Measurements from ENCODE around the gene CDC26.

Gene CDC26

DNA sequence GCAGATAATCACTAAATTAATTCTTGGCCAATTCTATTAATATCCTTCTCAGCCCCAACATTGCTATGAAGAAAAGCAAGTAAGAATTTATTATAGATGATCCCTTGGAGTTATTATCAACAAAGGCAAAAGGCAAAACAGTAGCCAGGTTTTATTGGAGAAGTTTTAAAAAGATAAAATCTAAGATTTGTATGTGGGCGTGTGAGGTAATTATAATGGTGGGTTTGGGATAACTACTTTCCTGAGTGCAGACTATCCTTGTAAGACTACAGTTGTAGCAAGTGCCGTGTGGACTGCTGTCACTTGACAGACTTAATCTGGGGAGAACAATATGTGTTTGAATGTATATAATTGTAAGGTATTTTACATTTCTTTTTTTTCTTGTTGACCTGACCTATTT lies 30.8 kb downstream of the CDC26 start:
- Histone ChIP-seq H3K4me2 (ENCODE audit: low read length) (no peak overlapping the region), H2BK12ac (ENCODE audit: low read length) (no peak overlapping the region), H3K36me3 (ENCODE audit: control insufficient read depth in 1 of 2, insufficient read depth in 2 of 2, low read length in 2 of 2) (no peaks in the 10 kb centered on the region), H2BK5ac (ENCODE audit: low read depth, low read length, poor library complexity) (no peak overlapping the region), H3K23ac (ENCODE audit: low read length) (no peak overlapping the region), H3K18ac (ENCODE audit: low read length) (no peak overlapping the region), H3K14ac (ENCODE audit: low read length) (no peak overlapping the region), H4K91ac (ENCODE audit: low read depth, low read length) (no peak overlapping the region), H4K8ac (ENCODE audit: low read depth, low read length) (no peak overlapping the region), H3K79me2 (ENCODE audit: control insufficient read depth, insufficient read depth, low read length, poor library complexity) (no peaks in the 10 kb centered on the region), H3K4me3 (ENCODE audit: low read depth, low read length) (no peak overlapping the region), H4K12ac (ENCODE audit: low read depth, low read length) (no peak overlapping the region), H3K79me1 (ENCODE audit: low read length) (no peaks in the 10 kb centered on the region), H2AFZ (ENCODE audit: insufficient read depth, low read length, poor library complexity) (no peak overlapping the region), H3K4ac (ENCODE audit: low read depth, low read length) (no peak overlapping the region), H3K9me3 (ENCODE audit: insufficient read depth, low read depth, low read length) (no peaks in the 10 kb centered on the region), H3K4me1 (ENCODE audit: control insufficient read depth in 1 of 2, insufficient read depth in 2 of 2, low read length in 2 of 2) (no peaks in the 10 kb centered on the region), H3K9ac (ENCODE audit: low read length) (no peak overlapping the region), H3K27ac (ENCODE audit: low read depth, low read length) (no peak overlapping the region), H3K27me3 (ENCODE audit: insufficient read depth, low read length) (no peaks in the 10 kb centered on the region), H2BK120ac (ENCODE audit: insufficient read depth, low read length, poor library complexity) (no peak overlapping the region), H2AK5ac (ENCODE audit: low read length) (no peak overlapping the region)
- WGBS (ENCODE audit: extremely low coverage, insufficient coverage, insufficient read length): 100% methylated on average over 1 of the region's 2 CpGs
- no peak for DNase-seq

- H3K14ac ChIP-seq (ENCODE audit: low read length): no peak overlapping the region
- H3K27me3 ChIP-seq (ENCODE audit: insufficient read depth, low read length): no peaks in the 10 kb centered on the region
- H2AFZ ChIP-seq (ENCODE audit: insufficient read depth, low read length, poor library complexity): no peak overlapping the region
- H3K9ac ChIP-seq (ENCODE audit: low read length): no peak overlapping the region
- H3K79me1 ChIP-seq (ENCODE audit: low read length): no peaks in the 10 kb centered on the region
- H3K79me2 ChIP-seq (ENCODE audit: control insufficient read depth, insufficient read depth, low read length, poor library complexity): no peaks in the 10 kb centered on the region
- H3K4me2 ChIP-seq (ENCODE audit: low read length): no peak overlapping the region
- peak in 1 of 2 donors; percentile 57 for DNase-seq
- H4K91ac ChIP-seq (ENCODE audit: low read depth, low read length): no peak overlapping the region
- H3K18ac ChIP-seq (ENCODE audit: low read length): no peak overlapping the region
- no peak overlapping the region for H2BK120ac ChIP-seq (ENCODE audit: insufficient read depth, low read length, poor library complexity)
- no peak overlapping the region for H3K4me3 ChIP-seq (ENCODE audit: low read depth, low read length)
- no peaks in the 10 kb centered on the region for H3K36me3 ChIP-seq (ENCODE audit: control insufficient read depth in 1 of 2, insufficient read depth in 2 of 2, low read length in 2 of 2)
- no peak overlapping the region for H3K4ac ChIP-seq (ENCODE audit: low read depth, low read length)
- H4K12ac ChIP-seq (ENCODE audit: low read depth, low read length): no peak overlapping the region
- no peak overlapping the region for H2BK12ac ChIP-seq (ENCODE audit: low read length)
- H3K27ac ChIP-seq (ENCODE audit: low read depth, low read length): no peak overlapping the region
- no peak overlapping the region for H4K8ac ChIP-seq (ENCODE audit: low read depth, low read length)
- H3K9me3 ChIP-seq (ENCODE audit: insufficient read depth, low read depth, low read length): no peaks in the 10 kb centered on the region
- no peak overlapping the region for H2AK5ac ChIP-seq (ENCODE audit: low read length)
- H2BK5ac ChIP-seq (ENCODE audit: low read depth, low read length, poor library complexity): no peak overlapping the region
- no peak overlapping the region for H3K23ac ChIP-seq (ENCODE audit: low read length)
- no peaks in the 10 kb centered on the region for H3K4me1 ChIP-seq (ENCODE audit: control insufficient read depth in 1 of 2, insufficient read depth in 2 of 2, low read length in 2 of 2)
- no CpG with 5 or more reads among the region's 2 CpGs for WGBS (ENCODE audit: extremely low coverage, insufficient coverage, insufficient read length)
These were observed 34.2 kb downstream of the CDC26 start for GRCh38 chr9:113241161-113241560.

DNA sequence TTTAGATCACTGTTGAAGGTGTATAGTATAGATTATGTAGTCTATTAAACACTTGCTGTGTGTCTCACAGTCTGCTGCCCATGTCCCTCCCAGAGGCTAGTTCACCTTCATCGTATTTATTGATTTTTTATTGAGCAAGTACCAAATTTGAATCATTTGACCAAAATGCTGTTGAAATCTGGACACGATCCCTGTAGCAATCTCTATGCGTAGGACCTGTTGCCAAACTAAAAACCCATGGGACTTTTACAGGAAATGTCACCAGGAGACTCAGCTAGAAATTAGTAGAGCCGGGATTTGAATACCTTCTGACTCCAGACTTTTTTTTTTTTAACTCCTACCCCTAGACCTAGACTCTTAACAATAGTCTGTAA lies 36.5 kb downstream of the CDC26 start:
- no peaks in the 10 kb centered on the region for H3K79me2 ChIP-seq (ENCODE audit: control insufficient read depth, insufficient read depth, low read length, poor library complexity)
- no peak for DNase-seq
- H3K4me2 ChIP-seq (ENCODE audit: low read length): no peak overlapping the region
- no peaks in the 10 kb centered on the region for H3K79me1 ChIP-seq (ENCODE audit: low read length)
- H3K4me1 ChIP-seq (ENCODE audit: control insufficient read depth in 1 of 2, insufficient read depth in 2 of 2, low read length in 2 of 2): no peaks in the 10 kb centered on the region
- no peak overlapping the region for H3K9ac ChIP-seq (ENCODE audit: low read length)
- no peak overlapping the region for H4K8ac ChIP-seq (ENCODE audit: low read depth, low read length)
- H3K4ac ChIP-seq (ENCODE audit: low read depth, low read length): no peak overlapping the region
- H4K91ac ChIP-seq (ENCODE audit: low read depth, low read length): no peak overlapping the region
- H3K36me3 ChIP-seq (ENCODE audit: control insufficient read depth in 1 of 2, insufficient read depth in 2 of 2, low read length in 2 of 2): no peaks in the 10 kb centered on the region
- H2AK5ac ChIP-seq (ENCODE audit: low read length): no peak overlapping the region
- H3K14ac ChIP-seq (ENCODE audit: low read length): no peak overlapping the region
- no peaks in the 10 kb centered on the region for H3K27me3 ChIP-seq (ENCODE audit: insufficient read depth, low read length)
- no peak overlapping the region for H3K18ac ChIP-seq (ENCODE audit: low read length)
- no peak overlapping the region for H2BK120ac ChIP-seq (ENCODE audit: insufficient read depth, low read length, poor library complexity)
- no CpG with 5 or more reads among the region's 4 CpGs for WGBS (ENCODE audit: extremely low coverage, insufficient coverage, insufficient read length)
- H3K23ac ChIP-seq (ENCODE audit: low read length): no peak overlapping the region
- H3K27ac ChIP-seq (ENCODE audit: low read depth, low read length): no peak overlapping the region
- no peak overlapping the region for H4K12ac ChIP-seq (ENCODE audit: low read depth, low read length)
- H2BK5ac ChIP-seq (ENCODE audit: low read depth, low read length, poor library complexity): no peak overlapping the region
- no peak overlapping the region for H2AFZ ChIP-seq (ENCODE audit: insufficient read depth, low read length, poor library complexity)
- no peak overlapping the region for H3K4me3 ChIP-seq (ENCODE audit: low read depth, low read length)
- H3K9me3 ChIP-seq (ENCODE audit: insufficient read depth, low read depth, low read length): no peaks in the 10 kb centered on the region
- no peak overlapping the region for H2BK12ac ChIP-seq (ENCODE audit: low read length)

GRCh38 chr9:113238202-113238858 lies 37.0 kb downstream of the CDC26 start:
- no peak overlapping the region for H4K12ac ChIP-seq (ENCODE audit: low read depth, low read length)
- H3K14ac ChIP-seq (ENCODE audit: low read length): no peak overlapping the region
- no peak overlapping the region for H2BK12ac ChIP-seq (ENCODE audit: low read length)
- no peaks in the 10 kb centered on the region for H3K9me3 ChIP-seq (ENCODE audit: insufficient read depth, low read depth, low read length)
- no peak overlapping the region for H2AK5ac ChIP-seq (ENCODE audit: low read length)
- H3K79me1 ChIP-seq (ENCODE audit: low read length): no peaks in the 10 kb centered on the region
- no peak overlapping the region for H3K4ac ChIP-seq (ENCODE audit: low read depth, low read length)
- no peak overlapping the region for H3K23ac ChIP-seq (ENCODE audit: low read length)
- no peak overlapping the region for H3K4me2 ChIP-seq (ENCODE audit: low read length)
- no peaks in the 10 kb centered on the region for H3K36me3 ChIP-seq (ENCODE audit: control insufficient read depth in 1 of 2, insufficient read depth in 2 of 2, low read length in 2 of 2)
- no peaks in the 10 kb centered on the region for H3K4me1 ChIP-seq (ENCODE audit: control insufficient read depth in 1 of 2, insufficient read depth in 2 of 2, low read length in 2 of 2)
- no peaks in the 10 kb centered on the region for H3K79me2 ChIP-seq (ENCODE audit: control insufficient read depth, insufficient read depth, low read length, poor library complexity)
- no peak overlapping the region for H2AFZ ChIP-seq (ENCODE audit: insufficient read depth, low read length, poor library complexity)
- no peak overlapping the region for H2BK120ac ChIP-seq (ENCODE audit: insufficient read depth, low read length, poor library complexity)
- H3K27ac ChIP-seq (ENCODE audit: low read depth, low read length): no peak overlapping the region
- no peak overlapping the region for H2BK5ac ChIP-seq (ENCODE audit: low read depth, low read length, poor library complexity)
- H4K91ac ChIP-seq (ENCODE audit: low read depth, low read length): no peak overlapping the region
- H3K9ac ChIP-seq (ENCODE audit: low read length): no peak overlapping the region
- no peak overlapping the region for H3K18ac ChIP-seq (ENCODE audit: low read length)
- H3K27me3 ChIP-seq (ENCODE audit: insufficient read depth, low read length): no peaks in the 10 kb centered on the region
- DNase-seq: no peak
- no peak overlapping the region for H3K4me3 ChIP-seq (ENCODE audit: low read depth, low read length)
- no peak overlapping the region for H4K8ac ChIP-seq (ENCODE audit: low read depth, low read length)
- no CpG with 5 or more reads among the region's 10 CpGs for WGBS (ENCODE audit: extremely low coverage, insufficient coverage, insufficient read length)
